ENCODE data around the gene ERC2.

DNA sequence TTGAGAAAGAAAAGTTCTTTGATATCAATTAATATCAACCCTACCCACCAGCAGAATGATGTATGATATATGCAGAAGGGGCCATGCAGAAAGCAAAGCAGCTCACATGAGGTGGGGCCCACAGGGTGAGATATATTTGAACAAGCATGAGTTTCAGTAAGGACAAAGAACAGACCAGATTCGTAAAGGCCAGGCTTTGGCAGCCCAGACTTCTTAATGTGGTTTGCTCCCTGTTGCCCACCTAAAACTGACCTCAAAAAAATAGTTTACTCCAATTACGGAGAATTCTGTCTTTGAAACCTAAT, 725.5 kb downstream of the ERC2 start:
- TF ChIP-seq, protein P1, sequence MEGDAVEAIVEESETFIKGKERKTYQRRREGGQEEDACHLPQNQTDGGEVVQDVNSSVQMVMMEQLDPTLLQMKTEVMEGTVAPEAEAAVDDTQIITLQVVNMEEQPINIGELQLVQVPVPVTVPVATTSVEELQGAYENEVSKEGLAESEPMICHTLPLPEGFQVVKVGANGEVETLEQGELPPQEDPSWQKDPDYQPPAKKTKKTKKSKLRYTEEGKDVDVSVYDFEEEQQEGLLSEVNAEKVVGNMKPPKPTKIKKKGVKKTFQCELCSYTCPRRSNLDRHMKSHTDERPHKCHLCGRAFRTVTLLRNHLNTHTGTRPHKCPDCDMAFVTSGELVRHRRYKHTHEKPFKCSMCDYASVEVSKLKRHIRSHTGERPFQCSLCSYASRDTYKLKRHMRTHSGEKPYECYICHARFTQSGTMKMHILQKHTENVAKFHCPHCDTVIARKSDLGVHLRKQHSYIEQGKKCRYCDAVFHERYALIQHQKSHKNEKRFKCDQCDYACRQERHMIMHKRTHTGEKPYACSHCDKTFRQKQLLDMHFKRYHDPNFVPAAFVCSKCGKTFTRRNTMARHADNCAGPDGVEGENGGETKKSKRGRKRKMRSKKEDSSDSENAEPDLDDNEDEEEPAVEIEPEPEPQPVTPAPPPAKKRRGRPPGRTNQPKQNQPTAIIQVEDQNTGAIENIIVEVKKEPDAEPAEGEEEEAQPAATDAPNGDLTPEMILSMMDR (IDR thresholded peaks at IDR 0.05), result no peak
- TF ChIP-seq EP300 (IDR thresholded peaks at IDR 0.05) (no peak), POLR2A (IDR thresholded peaks at IDR 0.05) (no peak)

Measured in ovary (tissue), 3 donors.